ENCODE results near the gene PTGS1. TPM values are rescaled to one million over a fixed set of nuclear protein-coding genes. Genes with fewer than 3 reads are reported as not detected.

The PTGS1 gene
- total RNA-seq, 1 experiment from 2014 or later = 61.2 TPM

DNA sequence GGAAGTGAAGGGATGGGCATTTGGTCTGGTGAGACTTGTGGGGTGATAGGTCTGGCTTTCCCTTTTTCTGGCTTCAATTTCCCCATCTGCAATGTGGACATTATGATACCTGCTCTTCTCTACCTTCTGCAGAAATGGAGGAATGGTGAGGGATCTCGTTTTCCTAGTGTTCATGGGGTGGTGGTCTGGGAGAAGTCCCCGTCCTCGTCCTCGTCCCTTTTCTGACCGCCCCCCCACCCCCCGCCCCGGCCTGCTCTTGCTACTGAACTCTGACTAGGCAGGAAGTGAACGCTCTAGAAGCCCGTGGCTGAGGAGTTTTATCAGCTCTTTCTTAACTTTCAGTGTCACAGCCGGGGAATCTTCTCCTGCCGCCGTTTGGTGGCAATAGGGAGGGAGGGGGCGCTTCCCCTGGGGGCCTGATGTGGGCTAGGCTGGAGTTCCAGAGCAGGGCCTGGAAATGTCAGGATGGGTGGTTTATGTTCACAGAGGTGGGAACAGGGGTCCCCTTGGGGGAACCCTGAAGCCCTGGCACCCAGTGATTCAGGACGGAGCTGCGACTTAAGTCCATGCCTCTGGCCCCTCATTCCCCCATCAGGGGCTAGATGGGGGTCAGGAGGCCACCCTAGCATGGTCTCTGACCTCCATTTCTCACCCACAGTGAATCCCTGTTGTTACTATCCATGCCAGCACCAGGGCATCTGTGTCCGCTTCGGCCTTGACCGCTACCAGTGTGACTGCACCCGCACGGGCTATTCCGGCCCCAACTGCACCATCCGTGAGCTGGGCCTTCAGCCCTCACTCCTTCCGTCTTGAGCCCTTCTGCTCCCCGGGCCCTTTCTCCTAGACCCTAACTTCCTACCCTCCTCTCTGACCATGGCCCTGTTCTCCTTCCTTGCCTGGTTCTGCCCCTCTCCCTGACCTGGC is 6.7 kb downstream of the PTGS1 start:
- POLR2A ChIA-PET = no interaction called here
- Histone ChIP-seq H3K4me1 (ENCODE audit: control insufficient read depth, insufficient read depth, low read length) (peaks cover 6% of the 10 kb centered on the region; the same call in 1 of the 2 replicates), H3K27me3 (ENCODE audit: control insufficient read depth, insufficient read depth, low read length) (no peaks in the 10 kb centered on the region), H3K27ac (ENCODE audit: low read length) (peak overlapping the region; percentile 61; the same call in 1 of the 2 replicates), H3K36me3 (ENCODE audit: control insufficient read depth, insufficient read depth, low read length) (no peaks in the 10 kb centered on the region), H3K9me3 (ENCODE audit: control insufficient read depth, insufficient read depth, low read depth, low read length) (no peaks in the 10 kb centered on the region), H3K4me3 (ENCODE audit: low read depth in 2 of 2, low read length in 2 of 2) (no peak overlapping the region)
- BruUV-seq (replicated peaks) = no TSS peak
- CTCF ChIA-PET = no interaction called here
- intact Hi-C loops (cut with micrococcal nuclease; ENCODE audit: unreplicated experiment) (no loop called here), in situ Hi-C loops (cut with HindIII; ENCODE audit: low pct_unique_long_range_greater_than_20kb, low sequenced_read_pairs) (no loop called here)
- no peak for ATAC-seq
- TF ChIP-seq, protein P1, sequence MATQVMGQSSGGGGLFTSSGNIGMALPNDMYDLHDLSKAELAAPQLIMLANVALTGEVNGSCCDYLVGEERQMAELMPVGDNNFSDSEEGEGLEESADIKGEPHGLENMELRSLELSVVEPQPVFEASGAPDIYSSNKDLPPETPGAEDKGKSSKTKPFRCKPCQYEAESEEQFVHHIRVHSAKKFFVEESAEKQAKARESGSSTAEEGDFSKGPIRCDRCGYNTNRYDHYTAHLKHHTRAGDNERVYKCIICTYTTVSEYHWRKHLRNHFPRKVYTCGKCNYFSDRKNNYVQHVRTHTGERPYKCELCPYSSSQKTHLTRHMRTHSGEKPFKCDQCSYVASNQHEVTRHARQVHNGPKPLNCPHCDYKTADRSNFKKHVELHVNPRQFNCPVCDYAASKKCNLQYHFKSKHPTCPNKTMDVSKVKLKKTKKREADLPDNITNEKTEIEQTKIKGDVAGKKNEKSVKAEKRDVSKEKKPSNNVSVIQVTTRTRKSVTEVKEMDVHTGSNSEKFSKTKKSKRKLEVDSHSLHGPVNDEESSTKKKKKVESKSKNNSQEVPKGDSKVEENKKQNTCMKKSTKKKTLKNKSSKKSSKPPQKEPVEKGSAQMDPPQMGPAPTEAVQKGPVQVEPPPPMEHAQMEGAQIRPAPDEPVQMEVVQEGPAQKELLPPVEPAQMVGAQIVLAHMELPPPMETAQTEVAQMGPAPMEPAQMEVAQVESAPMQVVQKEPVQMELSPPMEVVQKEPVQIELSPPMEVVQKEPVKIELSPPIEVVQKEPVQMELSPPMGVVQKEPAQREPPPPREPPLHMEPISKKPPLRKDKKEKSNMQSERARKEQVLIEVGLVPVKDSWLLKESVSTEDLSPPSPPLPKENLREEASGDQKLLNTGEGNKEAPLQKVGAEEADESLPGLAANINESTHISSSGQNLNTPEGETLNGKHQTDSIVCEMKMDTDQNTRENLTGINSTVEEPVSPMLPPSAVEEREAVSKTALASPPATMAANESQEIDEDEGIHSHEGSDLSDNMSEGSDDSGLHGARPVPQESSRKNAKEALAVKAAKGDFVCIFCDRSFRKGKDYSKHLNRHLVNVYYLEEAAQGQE (IDR thresholded peaks at IDR 0.05; ENCODE audit: insufficient read depth in 1 of 2, low read depth in 2 of 2, low read length in 1 of 2) = no peak
- TF ChIP-seq POLR2AphosphoS5 (IDR thresholded peaks at IDR 0.05; ENCODE audit: low read depth, low read length) (no peak), SIN3A (IDR thresholded peaks at IDR 0.05; ENCODE audit: borderline replicate concordance, insufficient read depth, low read depth, low read length) (no peak), TCF7L2 (IDR thresholded peaks at IDR 0.05; ENCODE audit: low read depth, low read length) (no peak)
- TF ChIP-seq, protein P2, sequence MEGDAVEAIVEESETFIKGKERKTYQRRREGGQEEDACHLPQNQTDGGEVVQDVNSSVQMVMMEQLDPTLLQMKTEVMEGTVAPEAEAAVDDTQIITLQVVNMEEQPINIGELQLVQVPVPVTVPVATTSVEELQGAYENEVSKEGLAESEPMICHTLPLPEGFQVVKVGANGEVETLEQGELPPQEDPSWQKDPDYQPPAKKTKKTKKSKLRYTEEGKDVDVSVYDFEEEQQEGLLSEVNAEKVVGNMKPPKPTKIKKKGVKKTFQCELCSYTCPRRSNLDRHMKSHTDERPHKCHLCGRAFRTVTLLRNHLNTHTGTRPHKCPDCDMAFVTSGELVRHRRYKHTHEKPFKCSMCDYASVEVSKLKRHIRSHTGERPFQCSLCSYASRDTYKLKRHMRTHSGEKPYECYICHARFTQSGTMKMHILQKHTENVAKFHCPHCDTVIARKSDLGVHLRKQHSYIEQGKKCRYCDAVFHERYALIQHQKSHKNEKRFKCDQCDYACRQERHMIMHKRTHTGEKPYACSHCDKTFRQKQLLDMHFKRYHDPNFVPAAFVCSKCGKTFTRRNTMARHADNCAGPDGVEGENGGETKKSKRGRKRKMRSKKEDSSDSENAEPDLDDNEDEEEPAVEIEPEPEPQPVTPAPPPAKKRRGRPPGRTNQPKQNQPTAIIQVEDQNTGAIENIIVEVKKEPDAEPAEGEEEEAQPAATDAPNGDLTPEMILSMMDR (IDR thresholded peaks at IDR 0.05) = no peak
- no peak for DNase-seq (ENCODE audit: low read depth, low spot score)

DNA sequence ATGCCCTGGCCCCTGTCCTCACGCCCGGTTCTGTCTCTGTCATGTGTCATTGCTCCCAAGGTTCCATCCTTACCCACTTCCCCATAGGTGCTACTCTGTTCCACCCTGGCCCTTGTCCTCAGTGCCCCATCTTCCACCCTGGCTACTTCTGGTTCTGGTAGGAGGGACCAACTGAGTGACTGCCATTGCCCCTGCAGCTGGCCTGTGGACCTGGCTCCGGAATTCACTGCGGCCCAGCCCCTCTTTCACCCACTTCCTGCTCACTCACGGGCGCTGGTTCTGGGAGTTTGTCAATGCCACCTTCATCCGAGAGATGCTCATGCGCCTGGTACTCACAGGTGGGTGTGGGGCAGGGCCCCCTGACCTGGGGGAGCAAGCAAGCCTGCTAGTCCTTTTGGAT is 7.4 kb downstream of the PTGS1 start:
- ChIA-PET CTCF (no interaction called here), POLR2A (no interaction called here)
- in situ Hi-C loops (cut with HindIII; ENCODE audit: low pct_unique_long_range_greater_than_20kb, low sequenced_read_pairs) = no loop called here
- DNase-seq (ENCODE audit: low read depth, low spot score) (no peak), ATAC-seq (no peak)
- BruUV-seq (replicated peaks) = no TSS peak
- peaks cover 6% of the 10 kb centered on the region; the same call in 1 of the 2 replicates for H3K4me1 ChIP-seq (ENCODE audit: control insufficient read depth, insufficient read depth, low read length)
- no peaks in the 10 kb centered on the region for H3K27me3 ChIP-seq (ENCODE audit: control insufficient read depth, insufficient read depth, low read length)
- H3K36me3 ChIP-seq (ENCODE audit: control insufficient read depth, insufficient read depth, low read length) = no peaks in the 10 kb centered on the region
- TF ChIP-seq TCF7L2 (IDR thresholded peaks at IDR 0.05; ENCODE audit: low read depth, low read length) = no peak
- TF ChIP-seq, protein P2 (IDR thresholded peaks at IDR 0.05) = no peak
- no peak for TF ChIP-seq POLR2AphosphoS5 (IDR thresholded peaks at IDR 0.05; ENCODE audit: low read depth, low read length)
- no peak for TF ChIP-seq SIN3A (IDR thresholded peaks at IDR 0.05; ENCODE audit: borderline replicate concordance, insufficient read depth, low read depth, low read length)
- TF ChIP-seq, protein P1 (IDR thresholded peaks at IDR 0.05; ENCODE audit: insufficient read depth in 1 of 2, low read depth in 2 of 2, low read length in 1 of 2) = no peak
- no peak overlapping the region for H3K4me3 ChIP-seq (ENCODE audit: low read depth in 2 of 2, low read length in 2 of 2)
- no peaks in the 10 kb centered on the region for H3K9me3 ChIP-seq (ENCODE audit: control insufficient read depth, insufficient read depth, low read depth, low read length)
- H3K27ac ChIP-seq (ENCODE audit: low read length) = peak overlapping the region; percentile 9; the same call in 1 of the 2 replicates
- intact Hi-C loops (cut with micrococcal nuclease; ENCODE audit: unreplicated experiment) = no loop called here
